Mesendoderm (in vitro differentiated cells): ENCODE results near the gene MIEF2.

Experiments used
- DNase-seq: peaks from one replicate; pipeline ENCODE4 v3.0.0; 2013
- H2AK5ac ChIP-seq: 2 replicates; pipeline ENCODE4 v1.6.1; 2013; ENCODE audit warnings: low read length, inconsistent platforms
- H2BK120ac ChIP-seq: 2 replicates; pipeline ENCODE4 v1.6.1; 2013; ENCODE audit warnings: low read depth, mild to moderate bottlenecking, low read length, moderate library complexity, mixed read lengths
- H2BK15ac ChIP-seq: replicated peaks from 2 replicates; pipeline ENCODE4 v1.6.1; 2013; ENCODE audit warnings: low read depth, mild to moderate bottlenecking, moderate library complexity
- H2BK5ac ChIP-seq: 2 replicates; pipeline ENCODE4 v1.6.1; 2013; ENCODE audit warnings: low read length, inconsistent platforms
- H3K18ac ChIP-seq: 2 replicates; pipeline ENCODE4 v1.6.1; 2013; ENCODE audit warnings: mild to moderate bottlenecking, low read length, mixed read lengths
- H3K23ac ChIP-seq: one replicate; pipeline ENCODE4 v1.6.1; 2013; ENCODE audit warnings: low read length
- H3K27ac ChIP-seq: 2 replicates; pipeline ENCODE4 v1.5.1; 2013; ENCODE audit warnings: low read depth, mild to moderate bottlenecking, inconsistent platforms, low read length, moderate library complexity
- H3K27me3 ChIP-seq: 2 replicates; pipeline ENCODE4 v1.6.1; 2013; ENCODE audit warnings: low read length, control low read depth, mild to moderate bottlenecking, inconsistent platforms; ENCODE audit not compliant: insufficient read depth, poor library complexity
- H3K36me3 ChIP-seq: 2 replicates; pipeline ENCODE4 v1.6.1; 2013; ENCODE audit warnings: low read length, inconsistent platforms; ENCODE audit not compliant: control insufficient read depth, insufficient read depth
- H3K4ac ChIP-seq: one replicate; pipeline ENCODE4 v1.6.1; 2013; ENCODE audit warnings: low read depth, mild to moderate bottlenecking, low read length, moderate library complexity
- H3K4me1 ChIP-seq: 2 replicates; pipeline ENCODE4 v1.6.1; 2013; ENCODE audit warnings: low read depth, low read length, inconsistent platforms; ENCODE audit not compliant: control insufficient read depth
- H3K4me2 ChIP-seq: 2 replicates; pipeline ENCODE4 v1.6.1; 2013; ENCODE audit warnings: low read length
- H3K4me3 ChIP-seq: 2 replicates; pipeline ENCODE4 v1.5.1; 2013; ENCODE audit warnings: mild to moderate bottlenecking, low read length
- H3K56ac ChIP-seq: one replicate; pipeline ENCODE4 v1.6.1; 2013; ENCODE audit warnings: low read length
- H3K79me1 ChIP-seq: 2 replicates; pipeline ENCODE4 v1.6.1; 2013; ENCODE audit warnings: low read length, inconsistent platforms
- H3K79me2 ChIP-seq: 2 replicates; pipeline ENCODE4 v1.6.1; 2013; ENCODE audit warnings: mild to moderate bottlenecking, low read length; ENCODE audit not compliant: control insufficient read depth, insufficient read depth
- H3K9ac ChIP-seq: 2 replicates; pipeline ENCODE4 v1.6.1; 2013; ENCODE audit warnings: low read length, inconsistent platforms
- H4K5ac ChIP-seq: one replicate; pipeline ENCODE4 v1.6.1; 2013; ENCODE audit warnings: low read length
- H4K8ac ChIP-seq: one replicate; pipeline ENCODE4 v1.6.1; 2013; ENCODE audit warnings: low read depth, mild to moderate bottlenecking, control low read depth, low read length, moderate library complexity
- WGBS: extraction: QIAGEN DNeasy Blood & Tissue Kit; methylation state at CpG from one replicate; pipeline ENCODE4 v1.1.7; 2013; ENCODE audit warnings: low lambda C conversion rate, missing lambda C conversion rate; ENCODE audit not compliant: insufficient coverage; ENCODE audit errors: extremely low coverage; 5-methylcytosine and 5-hydroxymethylcytosine counted together

MIEF2 gene

DNA sequence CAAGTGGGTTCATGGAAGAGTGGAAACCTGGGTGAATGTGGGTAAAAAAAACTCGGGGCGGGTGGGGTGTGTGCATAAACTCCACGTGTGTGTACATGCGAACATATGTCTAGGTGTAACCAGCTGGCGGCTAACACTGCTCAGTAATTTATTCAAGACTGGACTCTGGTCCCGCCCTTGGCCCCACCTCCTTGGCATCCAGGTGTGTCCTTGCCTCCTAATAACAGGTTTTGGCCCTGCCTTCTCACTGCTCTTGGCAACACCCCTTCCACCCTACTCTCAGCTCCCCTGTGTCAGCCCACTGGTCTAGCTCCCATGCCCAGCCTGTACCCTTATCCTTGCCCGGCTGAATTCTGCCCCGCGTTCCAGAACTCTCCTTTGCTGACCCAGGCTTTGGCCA is 10.2 kb upstream of the MIEF2 start:
- Histone ChIP-seq H3K79me2 (no peaks in the 10 kb centered on the region), H3K9ac (no peak overlapping the region), H3K36me3 (peaks cover 28% of the 10 kb centered on the region), H4K8ac (no peak overlapping the region), H3K27ac (no peak overlapping the region), H3K4me2 (no peak overlapping the region), H4K5ac (no peak overlapping the region), H2AK5ac (no peak overlapping the region), H3K4me3 (no peak overlapping the region), H2BK15ac (no peak overlapping the region), H3K56ac (no peak overlapping the region), H3K4me1 (peaks cover 3% of the 10 kb centered on the region), H3K23ac (no peak overlapping the region), H3K27me3 (no peaks in the 10 kb centered on the region), H2BK5ac (no peak overlapping the region), H2BK120ac (no peak overlapping the region), H3K18ac (no peak overlapping the region), H3K79me1 (no peaks in the 10 kb centered on the region), H3K4ac (no peak overlapping the region)
- no peak for DNase-seq
- no CpG with 5 or more reads among the region's 9 CpGs for whole genome bisulfite sequencing

GRCh38 chr17:18250708-18251107 is 9.8 kb upstream of the MIEF2 start:
- H2BK15ac ChIP-seq, result no peak overlapping the region
- H3K4ac ChIP-seq, result no peak overlapping the region
- peaks cover 2% of the 10 kb centered on the region for H3K79me1 ChIP-seq
- H3K23ac ChIP-seq, result no peak overlapping the region
- no peak overlapping the region for H3K4me2 ChIP-seq
- peaks cover 25% of the 10 kb centered on the region for H3K36me3 ChIP-seq
- H4K5ac ChIP-seq, result no peak overlapping the region
- H3K9ac ChIP-seq, result no peak overlapping the region
- H3K56ac ChIP-seq, result no peak overlapping the region
- H3K79me2 ChIP-seq, result peaks cover 2% of the 10 kb centered on the region
- WGBS, result no CpG with 5 or more reads among the region's 14 CpGs
- H2AK5ac ChIP-seq, result no peak overlapping the region
- no peak overlapping the region for H3K18ac ChIP-seq
- peaks cover 3% of the 10 kb centered on the region for H3K4me1 ChIP-seq
- H4K8ac ChIP-seq, result no peak overlapping the region
- no peak overlapping the region for H3K4me3 ChIP-seq
- no peak overlapping the region for H2BK120ac ChIP-seq
- H3K27ac ChIP-seq, result no peak overlapping the region
- DNase-seq, result no peak
- no peaks in the 10 kb centered on the region for H3K27me3 ChIP-seq
- H2BK5ac ChIP-seq, result no peak overlapping the region

DNA sequence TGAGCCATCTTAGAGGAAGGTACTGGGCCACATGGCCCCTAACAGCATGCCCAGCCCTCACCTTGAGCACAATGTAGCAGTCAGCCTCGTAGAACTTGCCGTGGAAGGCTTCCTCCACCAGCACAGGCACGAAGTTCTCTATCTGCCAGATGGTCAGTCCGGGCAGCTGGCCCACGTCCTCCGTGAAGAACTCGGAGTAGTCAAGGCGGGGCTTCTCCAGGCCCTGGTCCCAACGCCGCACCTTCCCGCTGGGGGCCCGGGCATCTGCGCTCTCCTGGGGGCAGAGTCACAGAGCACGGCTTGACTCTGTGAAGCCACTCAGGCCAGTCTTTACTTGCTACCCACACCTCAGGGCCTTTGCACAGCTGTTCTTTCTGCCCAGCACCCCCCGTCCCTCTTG is 9.3 kb upstream of the MIEF2 start:
- H4K8ac ChIP-seq, result no peak overlapping the region
- no peaks in the 10 kb centered on the region for H3K27me3 ChIP-seq
- H3K4me2 ChIP-seq, result no peak overlapping the region
- H3K9ac ChIP-seq, result no peak overlapping the region
- no peak overlapping the region for H3K4ac ChIP-seq
- peaks cover 5% of the 10 kb centered on the region for H3K79me1 ChIP-seq
- peaks cover 3% of the 10 kb centered on the region for H3K4me1 ChIP-seq
- no peak overlapping the region for H4K5ac ChIP-seq
- no peak overlapping the region for H3K18ac ChIP-seq
- DNase-seq, result no peak
- no peak overlapping the region for H2AK5ac ChIP-seq
- no CpG with 5 or more reads among the region's 15 CpGs for WGBS
- peaks cover 24% of the 10 kb centered on the region for H3K36me3 ChIP-seq
- no peak overlapping the region for H3K27ac ChIP-seq
- no peak overlapping the region for H3K23ac ChIP-seq
- H2BK5ac ChIP-seq, result no peak overlapping the region
- no peak overlapping the region for H2BK15ac ChIP-seq
- peaks cover 5% of the 10 kb centered on the region for H3K79me2 ChIP-seq
- no peak overlapping the region for H2BK120ac ChIP-seq
- no peak overlapping the region for H3K56ac ChIP-seq
- no peak overlapping the region for H3K4me3 ChIP-seq

DNA sequence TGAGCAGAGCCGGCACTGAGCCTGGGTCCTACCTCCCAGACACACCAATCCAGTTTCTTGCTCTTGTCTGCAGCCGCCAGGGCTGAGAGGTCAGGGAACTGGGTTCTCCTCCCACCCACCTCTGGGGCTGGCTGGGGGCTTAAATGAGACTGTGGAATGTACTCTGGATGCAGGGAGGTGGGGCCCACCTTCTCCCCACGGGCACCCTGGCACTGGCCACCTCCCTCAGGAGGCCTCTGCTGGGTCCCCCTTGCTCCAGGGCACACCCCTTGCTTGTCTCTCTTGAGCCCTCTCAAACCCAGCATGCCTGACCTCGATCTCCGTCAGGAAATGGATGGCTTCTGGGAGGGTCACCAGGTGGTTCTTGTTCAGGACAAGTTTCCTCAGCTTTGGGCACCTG is 8.3 kb upstream of the MIEF2 start:
- peaks cover 8% of the 10 kb centered on the region for H3K79me1 ChIP-seq
- H3K4me1 ChIP-seq, result no peaks in the 10 kb centered on the region
- no peak overlapping the region for H2BK5ac ChIP-seq
- no peak overlapping the region for H3K4me3 ChIP-seq
- DNase-seq, result no peak
- no peak overlapping the region for H4K5ac ChIP-seq
- WGBS, result no CpG with 5 or more reads among the region's 5 CpGs
- no peak overlapping the region for H3K9ac ChIP-seq
- H3K4me2 ChIP-seq, result no peak overlapping the region
- H2BK15ac ChIP-seq, result no peak overlapping the region
- H3K27ac ChIP-seq, result no peak overlapping the region
- no peaks in the 10 kb centered on the region for H3K27me3 ChIP-seq
- no peak overlapping the region for H3K56ac ChIP-seq
- H3K36me3 ChIP-seq, result peaks cover 24% of the 10 kb centered on the region
- no peak overlapping the region for H4K8ac ChIP-seq
- H3K23ac ChIP-seq, result no peak overlapping the region
- H2AK5ac ChIP-seq, result no peak overlapping the region
- H3K79me2 ChIP-seq, result peaks cover 13% of the 10 kb centered on the region
- no peak overlapping the region for H3K18ac ChIP-seq
- no peak overlapping the region for H3K4ac ChIP-seq
- no peak overlapping the region for H2BK120ac ChIP-seq

GRCh38 chr17:18253187-18253884 is 7.1 kb upstream of the MIEF2 start:
- Histone ChIP-seq H3K27ac (no peak overlapping the region), H2BK5ac (no peak overlapping the region), H3K36me3 (peaks cover 19% of the 10 kb centered on the region), H3K9ac (no peak overlapping the region), H3K23ac (no peak overlapping the region), H3K4me2 (no peak overlapping the region), H3K56ac (no peak overlapping the region), H3K27me3 (no peaks in the 10 kb centered on the region), H2AK5ac (no peak overlapping the region), H3K79me1 (peaks cover 11% of the 10 kb centered on the region), H4K5ac (no peak overlapping the region), H3K4me1 (peaks cover 3% of the 10 kb centered on the region), H4K8ac (no peak overlapping the region), H2BK120ac (no peak overlapping the region), H2BK15ac (no peak overlapping the region), H3K79me2 (peaks cover 20% of the 10 kb centered on the region), H3K4ac (no peak overlapping the region), H3K4me3 (no peak overlapping the region), H3K18ac (no peak overlapping the region)
- DNase-seq, result no peak
- WGBS, result no CpG with 5 or more reads among the region's 16 CpGs
